ENCODE results near the gene TDRD6. TPM values are rescaled to one million over a fixed set of nuclear protein-coding genes. Genes with fewer than 3 reads are reported as not detected.

Gene TDRD6
- total RNA-seq, 6 experiments from 2014 or later: 0.13 to 1.4 (median 0.72) TPM

- Histone ChIP-seq H3K27me3 (no peaks in the 10 kb centered on the region), H3K36me3 (no peaks in the 10 kb centered on the region), H3K4me3 (no peak overlapping the region), H3K9me3 (no peaks in the 10 kb centered on the region), H3K27ac (no peak overlapping the region), H3K4me1 (no peaks in the 10 kb centered on the region)
- TF ChIP-seq CTCF (IDR thresholded peaks at IDR 0.05) (no peak), POLR2A (IDR thresholded peaks at IDR 0.05) (no peak)
- peak in 1 of 4 donors; percentile 87 for ATAC-seq
- no peak for DNase-seq
- 60% methylated on average over 1 of the region's 1 CpG for WGBS (ENCODE audit: insufficient coverage, low coverage, low lambda C conversion rate, missing lambda C conversion rate)
- intact Hi-C loops (cut with DNase I): no loop called here
These were observed 31.4 kb downstream of the TDRD6 start for GRCh38 chr6:46719099-46719498.

- Histone ChIP-seq H3K36me3 (no peaks in the 10 kb centered on the region), H3K4me1 (no peaks in the 10 kb centered on the region), H3K4me3 (no peak overlapping the region), H3K9me3 (no peaks in the 10 kb centered on the region), H3K27me3 (no peaks in the 10 kb centered on the region), H3K27ac (no peak overlapping the region)
- TF ChIP-seq POLR2A (IDR thresholded peaks at IDR 0.05) (no peak), CTCF (IDR thresholded peaks at IDR 0.05) (no peak)
- ATAC-seq (no peak), DNase-seq (no peak)
- 63% methylated on average over 1 of the region's 1 CpG for WGBS (ENCODE audit: insufficient coverage, low coverage, low lambda C conversion rate, missing lambda C conversion rate)
- intact Hi-C loops (cut with DNase I): no loop called here
These were observed 32.7 kb downstream of the TDRD6 start for GRCh38 chr6:46720401-46720800.

- 50% methylated on average over 1 of the region's 1 CpG for WGBS (ENCODE audit: insufficient coverage, low coverage, low lambda C conversion rate, missing lambda C conversion rate)
- no peak for DNase-seq
- intact Hi-C loops (cut with DNase I): no loop called here
- Histone ChIP-seq H3K36me3 (no peaks in the 10 kb centered on the region), H3K27me3 (no peaks in the 10 kb centered on the region), H3K27ac (no peak overlapping the region), H3K4me1 (peaks cover 0 to under 1% (median 0%) of the 10 kb centered on the region in 4 donors), H3K4me3 (no peak overlapping the region), H3K9me3 (no peaks in the 10 kb centered on the region)
- no peak for ATAC-seq
- TF ChIP-seq POLR2A (IDR thresholded peaks at IDR 0.05): no peak
These were observed 42.2 kb downstream of the TDRD6 start for GRCh38 chr6:46729787-46730326.

GRCh38 chr6:46730921-46731461, 43.3 kb downstream of the TDRD6 start:
- intact Hi-C loops (cut with DNase I): no loop called here
- H3K9me3 ChIP-seq: no peaks in the 10 kb centered on the region
- H3K36me3 ChIP-seq: no peaks in the 10 kb centered on the region
- peaks cover 0 to 5% of the 10 kb centered on the region in 2 donors for H3K27me3 ChIP-seq
- DNase-seq: no peak
- peaks cover 0 to 9% (median 4%) of the 10 kb centered on the region in 4 donors for H3K4me1 ChIP-seq
- TF ChIP-seq CTCF (IDR thresholded peaks at IDR 0.05): no peak
- peak; percentile 69 for TF ChIP-seq POLR2A (IDR thresholded peaks at IDR 0.05)
- ATAC-seq: peak; percentile 21 to 56 (median 44)
- no peak overlapping the region for H3K4me3 ChIP-seq
- 42% methylated on average over 4 of the region's 4 CpGs for WGBS (ENCODE audit: insufficient coverage, low coverage, low lambda C conversion rate, missing lambda C conversion rate)
- H3K27ac ChIP-seq: no peak overlapping the region

GRCh38 chr6:46733341-46733801, 45.7 kb downstream of the TDRD6 start:
- peaks cover 0 to 10% of the 10 kb centered on the region in 2 donors for H3K27me3 ChIP-seq

More at GRCh38 chr6:46733341-46733801, 45.7 kb downstream of the TDRD6 start:
- TF ChIP-seq POLR2A (IDR thresholded peaks at IDR 0.05) (no peak), CTCF (IDR thresholded peaks at IDR 0.05) (no peak)
- H3K36me3 ChIP-seq: no peaks in the 10 kb centered on the region
- no peak overlapping the region for H3K4me3 ChIP-seq
- intact Hi-C loops (cut with DNase I): no loop called here
- no CpG with 5 or more reads among the region's 2 CpGs for WGBS (ENCODE audit: insufficient coverage, low coverage, low lambda C conversion rate, missing lambda C conversion rate)
- no peak overlapping the region for H3K27ac ChIP-seq
- H3K4me1 ChIP-seq: peaks cover 0 to 9% (median 4%) of the 10 kb centered on the region in 4 donors
- no peak for DNase-seq
- no peaks in the 10 kb centered on the region for H3K9me3 ChIP-seq
- peak in 1 of 4 donors; percentile 4 for ATAC-seq

All from right lobe of liver (tissue), 6 donors.